Mesendoderm (in vitro differentiated cells): ENCODE results near the gene CUL7. TPM values are rescaled to one million over a fixed set of nuclear protein-coding genes. Genes with fewer than 3 reads are reported as not detected.
A peak's percentile ranks its signal among the peaks of the same experiment; 100 is the strongest.

ENCODE experiments used
- DNase-seq: peaks from one replicate; pipeline ENCODE4 v3.0.0; 2013
- H2AK5ac ChIP-seq: 2 replicates; pipeline ENCODE4 v1.6.1; 2013; ENCODE audit warnings: low read length, inconsistent platforms
- H2BK120ac ChIP-seq: 2 replicates; pipeline ENCODE4 v1.6.1; 2013; ENCODE audit warnings: low read depth, mild to moderate bottlenecking, low read length, moderate library complexity, mixed read lengths
- H2BK15ac ChIP-seq: replicated peaks from 2 replicates; pipeline ENCODE4 v1.6.1; 2013; ENCODE audit warnings: low read depth, mild to moderate bottlenecking, moderate library complexity
- H2BK5ac ChIP-seq: 2 replicates; pipeline ENCODE4 v1.6.1; 2013; ENCODE audit warnings: low read length, inconsistent platforms
- H3K18ac ChIP-seq: 2 replicates; pipeline ENCODE4 v1.6.1; 2013; ENCODE audit warnings: mild to moderate bottlenecking, low read length, mixed read lengths
- H3K23ac ChIP-seq: one replicate; pipeline ENCODE4 v1.6.1; 2013; ENCODE audit warnings: low read length
- H3K27ac ChIP-seq: 2 replicates; pipeline ENCODE4 v1.5.1; 2013; ENCODE audit warnings: low read depth, mild to moderate bottlenecking, inconsistent platforms, low read length, moderate library complexity
- H3K27me3 ChIP-seq: 2 replicates; pipeline ENCODE4 v1.6.1; 2013; ENCODE audit warnings: low read length, control low read depth, mild to moderate bottlenecking, inconsistent platforms; ENCODE audit not compliant: insufficient read depth, poor library complexity
- H3K36me3 ChIP-seq: 2 replicates; pipeline ENCODE4 v1.6.1; 2013; ENCODE audit warnings: low read length, inconsistent platforms; ENCODE audit not compliant: control insufficient read depth, insufficient read depth
- H3K4ac ChIP-seq: one replicate; pipeline ENCODE4 v1.6.1; 2013; ENCODE audit warnings: low read depth, mild to moderate bottlenecking, low read length, moderate library complexity
- H3K4me1 ChIP-seq: 2 replicates; pipeline ENCODE4 v1.6.1; 2013; ENCODE audit warnings: low read depth, low read length, inconsistent platforms; ENCODE audit not compliant: control insufficient read depth
- H3K4me2 ChIP-seq: 2 replicates; pipeline ENCODE4 v1.6.1; 2013; ENCODE audit warnings: low read length
- H3K4me3 ChIP-seq: 2 replicates; pipeline ENCODE4 v1.5.1; 2013; ENCODE audit warnings: mild to moderate bottlenecking, low read length
- H3K56ac ChIP-seq: one replicate; pipeline ENCODE4 v1.6.1; 2013; ENCODE audit warnings: low read length
- H3K79me1 ChIP-seq: 2 replicates; pipeline ENCODE4 v1.6.1; 2013; ENCODE audit warnings: low read length, inconsistent platforms
- H3K79me2 ChIP-seq: 2 replicates; pipeline ENCODE4 v1.6.1; 2013; ENCODE audit warnings: mild to moderate bottlenecking, low read length; ENCODE audit not compliant: control insufficient read depth, insufficient read depth
- H3K9ac ChIP-seq: 2 replicates; pipeline ENCODE4 v1.6.1; 2013; ENCODE audit warnings: low read length, inconsistent platforms
- H4K5ac ChIP-seq: one replicate; pipeline ENCODE4 v1.6.1; 2013; ENCODE audit warnings: low read length
- H4K8ac ChIP-seq: one replicate; pipeline ENCODE4 v1.6.1; 2013; ENCODE audit warnings: low read depth, mild to moderate bottlenecking, control low read depth, low read length, moderate library complexity
- WGBS: extraction: QIAGEN DNeasy Blood & Tissue Kit; methylation state at CpG from one replicate; pipeline ENCODE4 v1.1.7; 2013; ENCODE audit warnings: low lambda C conversion rate, missing lambda C conversion rate; ENCODE audit not compliant: insufficient coverage; ENCODE audit errors: extremely low coverage; 5-methylcytosine and 5-hydroxymethylcytosine counted together
- polyA plus RNA-seq, 2 experiments: library from polyadenylated mRNA; stranded (reverse); fragments of 200-250 nt; gene quantifications; one replicate each; pipeline ENCODE4 v1.2.3, GENCODE V29; 2013

Gene CUL7
- 5.4 TPM for polyA plus RNA-seq (2013, experiment 1 of 2)
- polyA plus RNA-seq (2013, experiment 2 of 2), result 5.2 TPM

- Histone ChIP-seq H3K18ac (peak within 1 kb of the TSS; percentile 54), H4K8ac (no peak within 1 kb of the TSS), H3K4me3 (peak within 1 kb of the TSS; percentile 73), H2BK15ac (no peak within 1 kb of the TSS), H3K27me3 (no peaks in the 10 kb centered on the region), H3K79me1 (peaks cover 21% of the 10 kb centered on the region), H3K23ac (peak within 1 kb of the TSS; percentile 83), H3K27ac (peak within 1 kb of the TSS; percentile 81), H2AK5ac (peak within 1 kb of the TSS; percentile 68), H3K36me3 (peaks cover 2% of the 10 kb centered on the region), H3K4me1 (peaks cover 8% of the 10 kb centered on the region), H3K79me2 (peaks cover 12% of the 10 kb centered on the region), H4K5ac (no peak within 1 kb of the TSS), H2BK5ac (peak within 1 kb of the TSS; percentile 90), H2BK120ac (no peak within 1 kb of the TSS), H3K4ac (peak within 1 kb of the TSS; percentile 95), H3K56ac (peak within 1 kb of the TSS; percentile 94), H3K4me2 (peak within 1 kb of the TSS; percentile 89), H3K9ac (peak within 1 kb of the TSS; percentile 98)
- 100% methylated on average over 1 of the region's 45 CpGs for WGBS
- peak; percentile 96 for DNase-seq
These were observed at the start of gene CUL7 for GRCh38 chr6:43053545-43054205. Gene CUL7, minus strand, starts transcription at chr6:43053851. Its CDS starts 1,063 bp downstream, at chr6:43052788.

GRCh38 chr6:43101497-43101896 lies 47.8 kb upstream of the CUL7 start:
- Histone ChIP-seq H2BK120ac (no peak overlapping the region), H3K4me1 (peaks cover 19% of the 10 kb centered on the region), H3K18ac (no peak overlapping the region), H2AK5ac (no peak overlapping the region), H4K8ac (no peak overlapping the region), H3K79me1 (peaks cover 12% of the 10 kb centered on the region), H2BK15ac (no peak overlapping the region), H3K79me2 (peaks cover 48% of the 10 kb centered on the region), H3K27me3 (no peaks in the 10 kb centered on the region), H2BK5ac (no peak overlapping the region), H3K36me3 (no peaks in the 10 kb centered on the region), H4K5ac (no peak overlapping the region), H3K56ac (no peak overlapping the region), H3K9ac (no peak overlapping the region), H3K4ac (no peak overlapping the region), H3K4me2 (no peak overlapping the region), H3K4me3 (no peak overlapping the region), H3K27ac (no peak overlapping the region), H3K23ac (no peak overlapping the region)
- no peak for DNase-seq
- no CpG with 5 or more reads among the region's 4 CpGs for WGBS

- Histone ChIP-seq H3K4me2 (no peak overlapping the region), H2BK15ac (no peak overlapping the region), H3K18ac (no peak overlapping the region), H2AK5ac (no peak overlapping the region), H3K79me2 (peaks cover 49% of the 10 kb centered on the region), H3K79me1 (peaks cover 11% of the 10 kb centered on the region), H2BK5ac (no peak overlapping the region), H3K27ac (no peak overlapping the region), H4K5ac (no peak overlapping the region), H3K56ac (no peak overlapping the region), H3K23ac (peak overlapping the region; percentile 91), H3K36me3 (no peaks in the 10 kb centered on the region), H3K4me3 (no peak overlapping the region), H3K4ac (no peak overlapping the region), H3K4me1 (peaks cover 28% of the 10 kb centered on the region), H3K9ac (no peak overlapping the region), H2BK120ac (no peak overlapping the region), H4K8ac (no peak overlapping the region), H3K27me3 (no peaks in the 10 kb centered on the region)
- WGBS, result no CpG with 5 or more reads among the region's 4 CpGs
- no peak for DNase-seq
These were observed 43.9 kb upstream of the CUL7 start for GRCh38 chr6:43097502-43097901.

GRCh38 chr6:43097098-43097489 lies 43.4 kb upstream of the CUL7 start:
- H3K56ac ChIP-seq, result peak overlapping the region; percentile 1
- H3K18ac ChIP-seq, result peak overlapping the region; percentile 56
- no peak overlapping the region for H2AK5ac ChIP-seq
- H3K4ac ChIP-seq, result peak overlapping the region; percentile 38
- H3K9ac ChIP-seq, result peak overlapping the region; percentile 8
- peaks cover 11% of the 10 kb centered on the region for H3K79me1 ChIP-seq
- no peaks in the 10 kb centered on the region for H3K36me3 ChIP-seq
- no peak overlapping the region for H4K8ac ChIP-seq
- H3K27ac ChIP-seq, result peak overlapping the region; percentile 34
- H2BK5ac ChIP-seq, result no peak overlapping the region
- WGBS, result no CpG with 5 or more reads among the region's 5 CpGs
- no peak overlapping the region for H3K4me3 ChIP-seq
- peak overlapping the region; percentile 56 for H2BK120ac ChIP-seq
- H3K4me2 ChIP-seq, result no peak overlapping the region
- H3K27me3 ChIP-seq, result no peaks in the 10 kb centered on the region
- H4K5ac ChIP-seq, result no peak overlapping the region
- no peak overlapping the region for H2BK15ac ChIP-seq
- H3K23ac ChIP-seq, result no peak overlapping the region
- peak; percentile 19 for DNase-seq
- H3K4me1 ChIP-seq, result peaks cover 28% of the 10 kb centered on the region
- peaks cover 53% of the 10 kb centered on the region for H3K79me2 ChIP-seq

- no peak overlapping the region for H2BK15ac ChIP-seq
- peaks cover 28% of the 10 kb centered on the region for H3K4me1 ChIP-seq
- no peak overlapping the region for H3K9ac ChIP-seq
- H3K23ac ChIP-seq, result no peak overlapping the region
- peaks cover 55% of the 10 kb centered on the region for H3K79me2 ChIP-seq
- H3K4me2 ChIP-seq, result no peak overlapping the region
- H3K27ac ChIP-seq, result peak overlapping the region; percentile 34
- H2BK120ac ChIP-seq, result peak overlapping the region; percentile 56
- H3K27me3 ChIP-seq, result no peaks in the 10 kb centered on the region
- no peak overlapping the region for H2AK5ac ChIP-seq
- peaks cover 11% of the 10 kb centered on the region for H3K79me1 ChIP-seq
- DNase-seq, result peak; percentile 79
- peak overlapping the region; percentile 29 for H3K56ac ChIP-seq
- no peaks in the 10 kb centered on the region for H3K36me3 ChIP-seq
- H2BK5ac ChIP-seq, result no peak overlapping the region
- no CpG with 5 or more reads among the region's 8 CpGs for WGBS
- H3K18ac ChIP-seq, result peak overlapping the region; percentile 56
- no peak overlapping the region for H4K5ac ChIP-seq
- no peak overlapping the region for H4K8ac ChIP-seq
- H3K4me3 ChIP-seq, result no peak overlapping the region
- peak overlapping the region; percentile 38 for H3K4ac ChIP-seq
These were observed 42.9 kb upstream of the CUL7 start for GRCh38 chr6:43096451-43097097.
